HG03565 (cell line): Measurements from ENCODE around the gene ANGPTL7.
"Not testable (repeated sequence)": the region's sequence is repeated elsewhere in the genome, so short reads cannot be mapped to it uniquely, and the experiment has no call there.

Experiments used
- ATAC-seq: cut with Tn5 transposase; IDR thresholded peaks from one replicate; pipeline ENCODE4 v1.9.1; 2021; ENCODE audit warnings: mild to moderate bottlenecking, moderate library complexity; ENCODE audit not compliant: unreplicated experiment

Gene ANGPTL7

GRCh38 chr1:11168731-11169130 is 20.4 kb upstream of the ANGPTL7 start:
- no peak for ATAC-seq

DNA sequence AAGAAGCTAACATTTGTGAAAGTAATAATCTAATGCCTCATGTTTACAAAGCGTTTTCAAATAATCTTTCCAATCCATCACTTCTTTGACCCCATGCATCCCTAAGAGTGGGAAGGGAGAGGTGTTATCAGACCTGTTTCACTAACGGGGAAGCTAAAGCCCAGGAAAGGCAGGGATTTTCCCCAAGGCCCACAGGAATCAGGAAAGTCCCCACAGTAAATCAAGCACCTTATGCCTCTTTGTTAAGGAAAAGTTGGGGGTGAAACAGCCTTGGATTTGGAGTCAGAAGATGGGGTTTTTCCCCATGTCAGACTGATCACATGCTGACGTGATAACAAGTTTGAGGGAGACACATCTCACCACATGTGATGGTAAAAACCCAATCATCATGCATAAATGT is 20.0 kb upstream of the ANGPTL7 start:
- ATAC-seq: no peak

GRCh38 chr1:11170102-11170501 is 19.1 kb upstream of the ANGPTL7 start:
- no peak for ATAC-seq

DNA sequence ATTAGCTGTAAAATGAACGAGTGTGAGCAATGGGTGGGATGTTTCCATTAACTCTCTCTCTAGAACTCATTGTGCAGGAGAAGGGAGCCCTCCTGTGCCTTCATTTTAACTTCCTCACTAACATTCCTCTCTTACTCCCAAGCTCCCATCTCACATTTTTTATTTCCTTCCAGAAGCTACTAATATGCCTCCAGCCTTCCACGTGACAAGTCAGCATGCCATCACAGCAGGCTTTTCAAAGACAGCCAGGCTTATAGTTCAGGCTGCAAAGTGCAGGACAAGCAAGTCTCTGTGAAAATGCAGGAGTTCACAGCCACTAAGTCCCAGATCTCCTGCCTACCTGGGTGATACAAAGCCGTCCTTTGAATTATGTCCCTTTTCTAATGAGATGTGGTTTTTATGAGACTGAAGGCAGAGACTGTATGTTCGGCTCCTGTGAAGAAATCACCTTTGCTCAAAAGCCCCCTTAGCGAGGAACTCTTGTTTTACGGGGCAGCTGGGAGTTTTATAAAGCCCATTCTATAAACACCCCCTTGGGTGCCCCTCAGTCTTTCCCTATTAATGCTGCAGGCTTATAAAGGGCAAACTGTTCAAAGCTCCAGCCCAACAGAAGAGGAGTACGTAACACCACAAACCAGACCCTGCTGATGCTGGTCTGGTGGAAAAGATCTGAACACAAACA is 14.8 kb upstream of the ANGPTL7 start:
- no peak for ATAC-seq

DNA sequence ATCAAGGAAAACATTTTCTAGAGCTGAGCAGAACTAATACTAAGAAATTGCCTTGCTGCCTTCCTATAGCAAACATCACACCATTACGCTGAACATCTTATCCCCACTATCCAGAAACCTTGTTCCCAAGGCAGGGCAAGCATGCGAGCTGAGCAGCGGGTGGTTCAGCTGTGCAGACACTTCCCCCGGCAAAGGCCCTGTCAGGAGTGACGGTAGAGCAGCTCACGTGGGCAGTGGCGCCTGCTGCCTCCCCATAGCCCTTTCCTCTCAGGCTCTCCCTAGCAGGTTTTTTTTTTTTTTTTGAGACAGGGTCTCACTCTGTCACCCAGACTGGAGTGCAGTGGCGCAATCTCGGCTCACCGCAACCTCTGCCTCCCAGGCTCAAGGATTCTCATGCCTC is 13.7 kb upstream of the ANGPTL7 start:
- ATAC-seq: no peak

- ATAC-seq: no peak
Observed at GRCh38 chr1:11176081-11176706, 13.0 kb upstream of the ANGPTL7 start.

DNA sequence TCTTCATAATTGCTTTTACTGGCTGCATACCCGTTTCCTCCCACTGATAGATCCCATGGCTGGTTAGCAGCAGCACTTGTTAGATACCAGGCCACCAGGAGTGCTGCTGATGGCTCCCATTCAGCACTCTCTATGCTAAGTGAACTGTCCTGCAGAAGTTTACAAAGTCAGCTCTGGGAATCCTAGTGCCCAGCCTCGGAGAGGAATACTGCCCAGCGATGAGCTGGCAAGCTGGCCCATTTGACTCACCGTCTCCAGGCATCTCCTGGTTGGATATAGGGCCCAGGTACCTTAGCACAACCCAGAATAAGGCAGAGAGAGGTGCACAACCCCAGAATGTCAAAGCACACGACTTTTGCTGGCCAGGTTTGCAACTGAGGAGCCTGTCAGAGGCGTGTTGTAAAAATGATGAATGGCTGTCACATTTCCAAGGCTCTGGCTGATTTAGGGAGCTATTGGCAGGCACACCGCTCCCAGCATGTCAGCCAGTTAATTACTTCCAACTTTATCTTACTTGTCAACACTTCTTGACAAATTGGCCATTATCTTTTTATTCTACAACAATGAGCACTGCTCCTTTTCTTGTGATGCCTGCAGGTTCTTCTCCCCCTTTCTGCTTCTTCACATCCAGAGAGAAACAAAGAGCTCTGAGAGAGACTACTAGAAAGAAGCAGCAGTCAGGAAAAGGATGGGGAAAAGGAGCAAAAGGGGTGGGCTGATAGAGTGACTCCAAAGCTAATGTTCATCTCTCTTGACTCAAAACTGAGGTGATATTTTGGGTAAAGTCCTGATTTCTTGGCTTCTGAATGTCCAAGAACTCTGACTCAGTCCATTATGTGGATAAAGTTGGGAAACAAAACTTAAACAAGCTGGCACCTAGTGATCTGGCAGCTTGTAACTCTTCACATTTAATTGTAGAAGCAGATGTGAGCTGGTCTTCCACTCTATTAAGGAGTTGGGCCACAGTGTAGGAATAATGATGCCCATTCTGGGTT is 10.8 kb upstream of the ANGPTL7 start:
- no peak for ATAC-seq

DNA sequence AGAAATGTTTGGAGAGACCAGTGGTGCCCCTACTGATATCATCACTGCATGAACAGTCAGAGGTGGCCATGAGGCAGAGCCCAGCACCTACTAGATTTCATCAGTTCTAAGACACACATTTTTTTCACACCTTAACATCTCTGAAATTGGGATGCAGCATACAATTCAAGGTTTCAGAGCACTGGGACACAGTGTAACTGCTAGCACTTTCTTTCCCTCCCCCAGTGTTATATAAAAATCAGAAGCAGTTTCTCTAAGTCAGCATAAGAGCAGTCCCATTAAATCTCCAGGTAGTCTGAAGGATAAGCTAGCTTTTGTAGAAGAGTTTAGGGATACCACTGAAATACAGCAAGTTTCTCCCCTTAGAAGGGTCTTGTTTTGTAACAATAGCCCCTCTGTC is 10.0 kb upstream of the ANGPTL7 start:
- no peak for ATAC-seq

- ATAC-seq: not testable (repeated sequence)
Observed at GRCh38 chr1:11179749-11180148, 9.4 kb upstream of the ANGPTL7 start.

DNA sequence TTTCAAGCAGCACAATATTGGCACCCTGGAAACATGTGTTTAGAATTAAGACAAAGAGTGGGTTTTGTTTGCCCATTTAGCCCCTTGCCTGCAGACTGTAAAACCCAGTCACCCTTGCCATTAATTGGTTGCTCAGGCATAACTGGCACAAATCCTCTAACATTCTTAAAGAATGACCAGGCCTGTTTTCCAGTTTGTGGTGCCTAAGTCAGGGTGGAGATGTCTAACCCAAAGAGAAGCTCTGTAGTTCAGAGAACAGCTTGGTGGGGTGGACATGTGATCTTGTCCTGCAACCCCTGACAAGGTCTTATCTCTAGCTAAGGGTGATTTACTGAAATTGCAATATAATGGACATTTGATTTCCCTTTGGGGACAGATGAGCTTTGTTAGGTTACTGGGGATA is 8.8 kb upstream of the ANGPTL7 start:
- ATAC-seq: no peak

- no peak for ATAC-seq
Observed at GRCh38 chr1:11182884-11183283, 6.3 kb upstream of the ANGPTL7 start.

GRCh38 chr1:11184973-11185372 is 4.2 kb upstream of the ANGPTL7 start:
- no peak for ATAC-seq

DNA sequence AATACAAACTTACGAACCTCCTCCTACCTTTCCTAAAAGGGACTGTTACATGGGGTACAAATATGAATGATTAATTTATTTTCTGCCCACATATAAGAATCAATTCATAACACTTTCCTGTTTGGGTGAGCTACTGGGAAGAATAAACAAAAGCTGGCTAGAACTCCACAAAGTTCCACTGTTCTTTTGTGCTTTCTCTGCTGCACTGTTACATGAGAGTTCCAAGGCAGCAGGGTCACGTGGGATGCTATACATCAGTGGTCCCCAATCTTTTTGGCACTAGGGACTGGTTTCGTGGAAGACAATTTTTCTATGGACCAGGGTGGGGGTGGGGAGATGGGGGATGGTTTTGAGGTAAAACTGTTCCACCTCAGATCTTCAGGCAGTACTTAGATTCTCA is 2.2 kb upstream of the ANGPTL7 start:
- no peak for ATAC-seq

DNA sequence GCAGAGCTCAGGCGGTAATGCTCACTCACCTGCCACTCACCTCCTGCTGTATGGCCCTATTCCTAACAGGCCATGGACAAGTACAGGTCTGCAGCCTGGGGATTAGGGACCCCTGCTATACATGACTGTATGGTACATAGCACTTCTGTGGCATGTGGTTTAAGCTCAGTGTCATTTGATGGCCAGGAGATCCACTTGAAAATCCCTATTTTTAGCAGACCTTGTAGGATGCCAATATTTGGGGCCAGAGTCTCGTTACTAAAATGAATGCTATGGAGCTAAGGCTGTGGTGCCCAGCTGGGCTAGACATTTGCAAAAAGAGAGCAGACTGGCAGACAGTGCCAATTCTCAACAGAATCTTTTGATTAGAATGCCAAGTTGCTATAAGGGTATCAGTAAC is 1.7 kb upstream of the ANGPTL7 start:
- ATAC-seq: no peak

- no peak for ATAC-seq
Observed at GRCh38 chr1:11187931-11188330, 1.2 kb upstream of the ANGPTL7 start.

DNA sequence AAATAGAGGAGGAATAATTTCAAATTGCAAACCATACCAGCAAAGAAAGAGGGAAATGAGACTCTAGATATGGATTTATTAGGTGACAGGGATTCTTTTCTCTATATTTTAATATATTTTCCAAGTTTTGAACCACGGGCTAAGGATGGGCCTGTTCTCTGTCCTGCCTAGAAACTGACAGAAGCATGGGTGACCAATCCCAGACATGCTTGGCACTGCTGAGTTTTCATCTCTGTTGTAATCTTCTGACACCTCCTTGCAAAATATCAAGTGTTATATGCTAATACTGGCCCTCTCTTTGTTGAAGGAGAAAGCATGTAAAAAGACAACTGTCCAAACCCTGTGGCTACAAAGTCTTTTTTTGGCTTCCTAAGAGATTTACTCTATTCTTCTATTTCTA is 774 bp upstream of the ANGPTL7 start:
- ATAC-seq: no peak

DNA sequence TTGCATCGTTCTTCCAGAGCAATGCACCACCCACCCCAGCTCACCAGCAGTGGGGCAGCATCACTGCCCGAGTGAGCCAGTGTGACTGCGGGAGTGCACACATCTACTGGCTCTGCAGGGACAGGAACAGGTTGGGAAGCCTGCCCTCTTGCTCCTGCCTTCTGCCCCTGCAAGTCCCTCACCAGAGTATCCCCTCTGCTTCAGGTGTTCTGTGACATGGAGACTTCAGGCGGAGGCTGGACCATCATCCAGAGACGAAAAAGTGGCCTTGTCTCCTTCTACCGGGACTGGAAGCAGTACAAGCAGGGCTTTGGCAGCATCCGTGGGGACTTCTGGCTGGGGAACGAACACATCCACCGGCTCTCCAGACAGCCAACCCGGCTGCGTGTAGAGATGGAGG is 4.2 kb downstream of the ANGPTL7 start:
- ATAC-seq: no peak

- no peak for ATAC-seq
Observed at GRCh38 chr1:11194407-11195176, 5.4 kb downstream of the ANGPTL7 start.

GRCh38 chr1:11196945-11197344 is 7.8 kb downstream of the ANGPTL7 start:
- ATAC-seq: no peak

DNA sequence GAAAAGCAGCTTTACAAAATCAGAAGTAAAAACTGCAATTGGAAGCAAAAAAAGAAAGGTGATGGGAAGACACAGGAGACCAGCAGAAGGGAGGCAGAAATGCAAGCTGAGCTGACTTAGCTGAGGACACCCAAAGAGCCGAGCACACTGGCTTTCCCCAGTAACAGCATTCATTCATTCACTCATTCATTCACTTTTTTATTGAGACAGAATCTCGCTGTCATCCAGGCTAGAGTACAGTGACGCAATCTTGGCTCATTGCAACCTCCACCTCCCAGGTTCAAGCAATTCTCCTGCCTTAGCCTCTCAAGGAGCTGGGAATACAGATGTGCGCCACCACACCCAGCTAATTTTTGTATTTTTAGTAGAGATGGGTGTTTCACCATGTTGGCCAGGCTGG is 8.2 kb downstream of the ANGPTL7 start:
- no peak for ATAC-seq

GRCh38 chr1:11198257-11198656 is 9.1 kb downstream of the ANGPTL7 start:
- no peak for ATAC-seq
